COLO829 (cell line): Measurements from ENCODE around the gene CDYL.

Experiments used
- DNase-seq: peaks from one replicate; pipeline ENCODE4 v3.0.0; 2012; ENCODE audit warnings: low spot score

The CDYL gene

GRCh38 chr6:4884646-4885340 lies 108.6 kb downstream of the CDYL start:
- DNase-seq: no peak

GRCh38 chr6:4885341-4885933 lies 109.2 kb downstream of the CDYL start:
- DNase-seq: no peak

- DNase-seq: no peak
These were observed 112.6 kb downstream of the CDYL start for GRCh38 chr6:4888841-4889240.

GRCh38 chr6:4889701-4890100 lies 113.5 kb downstream of the CDYL start:
- DNase-seq: no peak

- DNase-seq: no peak
These were observed 114.0 kb downstream of the CDYL start for GRCh38 chr6:4890191-4890590.

GRCh38 chr6:4890627-4891026 lies 114.4 kb downstream of the CDYL start:
- DNase-seq: no peak

GRCh38 chr6:4891141-4891540 lies 114.9 kb downstream of the CDYL start:
- no peak for DNase-seq

GRCh38 chr6:4892785-4893485 lies 116.7 kb downstream of the CDYL start:
- no peak for DNase-seq

- no peak for DNase-seq
These were observed 117.8 kb downstream of the CDYL start for GRCh38 chr6:4894049-4894448.

- DNase-seq: no peak
These were observed 119.8 kb downstream of the CDYL start for GRCh38 chr6:4895971-4896370.

GRCh38 chr6:4896401-4896800 lies 120.2 kb downstream of the CDYL start:
- DNase-seq: no peak

- DNase-seq: no peak
These were observed 123.2 kb downstream of the CDYL start for GRCh38 chr6:4899249-4900034.

GRCh38 chr6:4901386-4902061 lies 125.3 kb downstream of the CDYL start:
- DNase-seq: no peak

GRCh38 chr6:4902363-4902762 lies 126.2 kb downstream of the CDYL start:
- DNase-seq: no peak

- DNase-seq: no peak
These were observed 126.9 kb downstream of the CDYL start for GRCh38 chr6:4903121-4903520.

- DNase-seq: no peak
These were observed 127.7 kb downstream of the CDYL start for GRCh38 chr6:4903751-4904370.

GRCh38 chr6:4904461-4905025 lies 128.3 kb downstream of the CDYL start:
- no peak for DNase-seq

GRCh38 chr6:4905826-4906225 lies 129.6 kb downstream of the CDYL start:
- no peak for DNase-seq

- DNase-seq: no peak
These were observed 130.4 kb downstream of the CDYL start for GRCh38 chr6:4906293-4907276.

- DNase-seq: no peak
These were observed 131.4 kb downstream of the CDYL start for GRCh38 chr6:4907602-4908001.
